ENCODE measurements around the gene POPDC2. TPM values are rescaled to one million over a fixed set of nuclear protein-coding genes. Genes with fewer than 3 reads are reported as not detected.

POPDC2 gene
- total and polyA plus RNA-seq, 2 donors (not counting 3 experiments of a cell fraction or from before 2014, with no cell fraction given) = 0.57 to 0.66 TPM

GRCh38 chr3:119596398-119596797 is 64.0 kb downstream of the POPDC2 start:
- Histone ChIP-seq H3K79me2 (ENCODE audit: control insufficient read depth, insufficient read depth, low read length) (no peaks in the 10 kb centered on the region), H3K9me1 (replicated peaks; ENCODE audit: control insufficient read depth, extremely low read depth, insufficient read depth, low read length) (no peaks in the 10 kb centered on the region), H3K4me1 (ENCODE audit: control insufficient read depth, extremely low read depth, insufficient read depth, low read length) (peaks cover 12% of the 10 kb centered on the region), H2AFZ (ENCODE audit: low read depth, low read length) (no peak overlapping the region), H3K9me3 (replicated peaks; ENCODE audit: control insufficient read depth, insufficient read depth, low read length) (no peaks in the 10 kb centered on the region), H3K4me3 (replicated peaks in 1 of 3; ENCODE audit: insufficient read depth in 1 of 3, low read depth in 1 of 3, low read length in 3 of 3) (no peak overlapping the region), H3K36me3 (ENCODE audit: control insufficient read depth in 2 of 2, extremely low read depth in 1 of 2, insufficient read depth in 2 of 2, low read length in 2 of 2) (no peaks in the 10 kb centered on the region), H3K4me2 (ENCODE audit: insufficient read depth, low read length) (no peak overlapping the region), H3K27me3 (ENCODE audit: control insufficient read depth in 2 of 2, insufficient read depth in 2 of 2, low read length in 2 of 2) (no peaks in the 10 kb centered on the region), H3K27ac (ENCODE audit: insufficient read depth, low read depth, low read length) (no peak overlapping the region), H4K20me1 (replicated peaks; ENCODE audit: control insufficient read depth, extremely low read depth, insufficient read depth, low read length) (no peaks in the 10 kb centered on the region), H3K9ac (replicated peaks; ENCODE audit: extremely low read depth, insufficient read depth, low read length) (no peak overlapping the region)
- intact Hi-C loops (cut with micrococcal nuclease) (no loop called here), dilution Hi-C loops (cut with MboI; ENCODE audit: extremely low pct_ligation_motif_present, low sequenced_read_pairs) (no loop called here)
- no peak for FAIRE-seq
- TF ChIP-seq MYC (IDR thresholded peaks at IDR 0.05; ENCODE audit: low read depth, low read length) (no peak), EZH2 (IDR thresholded peaks at IDR 0.05; ENCODE audit: borderline replicate concordance, low read depth, low read length, severe bottlenecking) (no peak), POLR2A (IDR thresholded peaks at IDR 0.05; ENCODE audit: low read depth, low read length) (no peak), POLR2AphosphoS5 (IDR thresholded peaks at IDR 0.05; ENCODE audit: insufficient read depth, low read depth, low read length) (no peak), FOS (IDR thresholded peaks at IDR 0.05; ENCODE audit: borderline replicate concordance, insufficient read depth, low read length) (no peak), GATA2 (IDR thresholded peaks at IDR 0.05; ENCODE audit: insufficient read depth, insufficient read length, low read depth, low read length) (no peak), JUN (IDR thresholded peaks at IDR 0.05; ENCODE audit: borderline replicate concordance, insufficient read depth, insufficient read length, low read depth) (no peak), CTCF (IDR thresholded peaks at IDR 0.05; ENCODE audit: extremely low read depth in 1 of 2, insufficient read depth in 1 of 2, low read depth in 1 of 2, low read length in 2 of 2) (no peak)
- TF ChIP-seq, protein P1, sequence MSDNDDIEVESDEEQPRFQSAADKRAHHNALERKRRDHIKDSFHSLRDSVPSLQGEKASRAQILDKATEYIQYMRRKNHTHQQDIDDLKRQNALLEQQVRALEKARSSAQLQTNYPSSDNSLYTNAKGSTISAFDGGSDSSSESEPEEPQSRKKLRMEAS (IDR thresholded peaks at IDR 0.05; ENCODE audit: insufficient read depth, insufficient read length) = no peak
- no TSS peak for BruUV-seq (replicated peaks)
- DNase-seq (ENCODE audit: low read depth, low spot score) = no peak
- ChIA-PET CTCF (no interaction called here), POLR2A (no interaction called here)

All from endothelial cell of umbilical vein (primary cell).